Gastroesophageal sphincter (tissue), 4 donors: Measurements from ENCODE around the gene FHOD3. TPM values are rescaled to one million over a fixed set of nuclear protein-coding genes. Genes with fewer than 3 reads are reported as not detected.
A peak's percentile ranks its signal among the peaks of the same experiment; 100 is the strongest.

Source experiments
- ATAC-seq: fragments of 150-250 bp; one replicate; pipeline ENCODE4 v1.9.1; 2016; ENCODE audit warnings: mild to moderate bottlenecking, moderate library complexity
- H3K27ac ChIP-seq, 4 donors: fragments of 200-600 bp; sonication (generic) in 3 of 4; 1 replicate in 3 of 4; 2 replicates in 1 of 4; pipeline ENCODE4 v1.5.1; 2016 to 2019
- H3K27me3 ChIP-seq: fragments of 200-600 bp; sonication (generic); one replicate; pipeline ENCODE4 v1.5.1; 2019
- H3K36me3 ChIP-seq, 2 donors: fragments of 200-600 bp; sonication (generic); one replicate each; pipeline ENCODE4 v1.5.1; 2019; ENCODE audit warnings: control low read depth in 1 of 2
- H3K4me1 ChIP-seq, 3 donors: fragments of 200-600 bp; sonication (generic); 1 replicate in 2 of 3; 2 replicates in 1 of 3; pipeline ENCODE4 v1.5.1; 2016 to 2019; ENCODE audit warnings: control low read depth in 2 of 3
- H3K4me3 ChIP-seq, 2 donors: fragments of 200-600 bp; sonication (generic); one replicate each; pipeline ENCODE4 v1.5.1; 2019; ENCODE audit warnings: mild to moderate bottlenecking in 1 of 2, moderate library complexity in 1 of 2
- H3K9me3 ChIP-seq, 3 donors: fragments of 200-600 bp; sonication (generic); one replicate each; pipeline ENCODE4 v1.5.1; 2017 to 2019; ENCODE audit warnings: control low read depth in 2 of 3
- EP300 ChIP-seq: sonication (generic); formaldehyde crosslinking; IDR thresholded peaks from one replicate; pipeline ENCODE4 v1.6.1; 2017; ENCODE audit warnings: antibody characterized with exemption, mild to moderate bottlenecking
- POLR2A ChIP-seq, 2 donors: fragments of 450-650 bp; IDR thresholded peaks; one replicate each; pipeline ENCODE4 v1.6.1; 2017; ENCODE audit warnings: antibody characterized with exemption in 2 of 2, mild to moderate bottlenecking in 2 of 2, moderate library complexity in 1 of 2
- POLR2AphosphoS5 ChIP-seq: sonication (generic); formaldehyde crosslinking; IDR thresholded peaks from one replicate; pipeline ENCODE4 v1.6.1; 2017; ENCODE audit warnings: antibody characterized with exemption
- WGBS, 2 donors: methylation state at CpG; one replicate each; pipeline ENCODE4 v1.1.5; 2018; ENCODE audit warnings: low coverage in 1 of 2; 5-methylcytosine and 5-hydroxymethylcytosine counted together
- total RNA-seq, 4 donors: library from RNA; depleted of rRNA; stranded (reverse); fragments of >200 nt; gene quantifications; one replicate each; pipeline ENCODE4 v1.1.0, GENCODE V29; 2016
- TF ChIP-seq, protein P1 (sequence below), 4 experiments: fragments of 200-600 bp in 2 of 4; fragments of 450-650 bp in 2 of 4; sonication (generic) in 1 of 4; IDR thresholded peaks; one replicate each; pipeline ENCODE4 v1.5.1; 2017 to 2019; ENCODE audit warnings: antibody characterized with exemption in 4 of 4, mild to moderate bottlenecking in 2 of 4, moderate library complexity in 2 of 4

Gene FHOD3
- total RNA-seq, 4 donors from 2014 or later, result 18.4 to 36.7 (median 30.4) TPM

DNA sequence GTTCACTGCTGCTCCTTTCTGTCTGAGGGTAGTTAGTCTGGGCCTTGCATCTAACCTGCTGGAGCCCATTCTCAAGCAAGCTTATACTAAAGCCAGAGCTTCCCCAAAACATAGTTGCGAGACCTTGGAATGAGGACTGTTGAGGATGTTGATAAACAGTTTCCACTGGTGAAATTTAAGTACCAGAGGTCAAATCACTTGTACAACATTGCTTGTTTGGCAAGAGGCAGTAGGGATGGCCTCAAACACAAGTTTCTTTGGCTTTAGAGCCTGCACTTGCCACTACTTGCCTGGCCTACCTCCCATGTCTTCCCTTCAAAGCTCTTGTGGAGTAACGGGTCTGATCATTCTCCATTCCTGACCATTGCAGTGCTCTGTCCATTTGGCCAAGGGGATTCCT, 262.7 kb downstream of the FHOD3 start:
- Histone ChIP-seq H3K4me3 (no peak overlapping the region), H3K27ac (no peak overlapping the region), H3K27me3 (no peaks in the 10 kb centered on the region), H3K4me1 (peaks cover 0 to 8% (median 0%) of the 10 kb centered on the region in 3 donors), H3K9me3 (no peaks in the 10 kb centered on the region), H3K36me3 (no peaks in the 10 kb centered on the region)
- TF ChIP-seq POLR2AphosphoS5, result no peak
- TF ChIP-seq, protein P1, sequence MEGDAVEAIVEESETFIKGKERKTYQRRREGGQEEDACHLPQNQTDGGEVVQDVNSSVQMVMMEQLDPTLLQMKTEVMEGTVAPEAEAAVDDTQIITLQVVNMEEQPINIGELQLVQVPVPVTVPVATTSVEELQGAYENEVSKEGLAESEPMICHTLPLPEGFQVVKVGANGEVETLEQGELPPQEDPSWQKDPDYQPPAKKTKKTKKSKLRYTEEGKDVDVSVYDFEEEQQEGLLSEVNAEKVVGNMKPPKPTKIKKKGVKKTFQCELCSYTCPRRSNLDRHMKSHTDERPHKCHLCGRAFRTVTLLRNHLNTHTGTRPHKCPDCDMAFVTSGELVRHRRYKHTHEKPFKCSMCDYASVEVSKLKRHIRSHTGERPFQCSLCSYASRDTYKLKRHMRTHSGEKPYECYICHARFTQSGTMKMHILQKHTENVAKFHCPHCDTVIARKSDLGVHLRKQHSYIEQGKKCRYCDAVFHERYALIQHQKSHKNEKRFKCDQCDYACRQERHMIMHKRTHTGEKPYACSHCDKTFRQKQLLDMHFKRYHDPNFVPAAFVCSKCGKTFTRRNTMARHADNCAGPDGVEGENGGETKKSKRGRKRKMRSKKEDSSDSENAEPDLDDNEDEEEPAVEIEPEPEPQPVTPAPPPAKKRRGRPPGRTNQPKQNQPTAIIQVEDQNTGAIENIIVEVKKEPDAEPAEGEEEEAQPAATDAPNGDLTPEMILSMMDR (IDR thresholded peaks at IDR 0.05), result no peak
- TF ChIP-seq EP300, result no peak
- no peak for TF ChIP-seq POLR2A (IDR thresholded peaks at IDR 0.05)
- ATAC-seq, result no peak
- WGBS, 2 donors, result 83 to 100% methylated on average over 1 of the region's 2 CpGs

DNA sequence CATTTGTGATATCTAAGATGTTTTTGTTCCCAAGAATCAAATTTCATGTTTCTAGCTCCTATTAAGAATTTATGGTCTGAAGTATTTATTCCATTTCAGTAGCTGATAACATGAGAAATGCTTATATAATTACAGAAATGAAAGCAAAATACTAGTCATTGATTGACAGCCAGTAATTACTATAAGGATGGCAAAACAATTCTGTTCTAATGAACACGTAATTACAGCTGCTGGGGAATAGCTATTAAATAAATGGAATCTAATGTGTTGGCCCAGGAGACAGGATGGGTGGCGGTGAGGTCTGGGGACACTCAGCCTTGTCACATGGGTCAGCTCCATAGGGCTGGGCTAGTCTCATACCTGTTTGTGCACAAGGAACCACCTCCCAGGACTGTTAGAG, 263.5 kb downstream of the FHOD3 start:
- no peak overlapping the region for H3K27ac ChIP-seq
- H3K9me3 ChIP-seq, result no peaks in the 10 kb centered on the region
- ATAC-seq, result no peak
- no peaks in the 10 kb centered on the region for H3K36me3 ChIP-seq
- no peaks in the 10 kb centered on the region for H3K27me3 ChIP-seq
- peaks cover 0 to 8% (median 0%) of the 10 kb centered on the region in 3 donors for H3K4me1 ChIP-seq
- no peak overlapping the region for H3K4me3 ChIP-seq
- WGBS, 2 donors, result 82 to 85% methylated on average over 2 of the region's 2 CpGs
- no peak for TF ChIP-seq POLR2A (IDR thresholded peaks at IDR 0.05)

DNA sequence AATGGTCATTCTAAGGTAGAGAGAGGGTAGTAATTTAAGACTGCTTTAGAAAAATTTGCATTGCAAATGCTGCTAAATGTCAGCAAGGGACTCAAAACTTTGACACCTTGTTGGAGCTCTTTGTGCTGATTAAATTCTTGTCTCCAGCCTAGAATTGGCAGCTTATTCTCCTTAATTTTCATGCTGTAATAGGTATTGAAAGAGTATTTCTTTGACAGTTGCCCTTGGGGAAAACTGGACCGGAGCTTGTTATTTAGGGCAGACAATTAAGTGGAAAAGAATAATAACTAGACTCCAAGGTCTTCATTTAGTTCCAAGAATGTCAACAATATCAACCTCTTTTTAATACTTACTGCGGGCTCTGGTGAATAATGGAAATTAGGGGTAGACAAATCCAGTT, 267.3 kb downstream of the FHOD3 start:
- Histone ChIP-seq H3K9me3 (no peaks in the 10 kb centered on the region), H3K4me1 (peaks cover 0 to 16% (median 0%) of the 10 kb centered on the region in 3 donors), H3K4me3 (no peak overlapping the region), H3K27ac (no peak overlapping the region), H3K36me3 (no peaks in the 10 kb centered on the region), H3K27me3 (no peaks in the 10 kb centered on the region)
- no peak for ATAC-seq
- no peak for TF ChIP-seq POLR2AphosphoS5
- no peak for TF ChIP-seq POLR2A (IDR thresholded peaks at IDR 0.05)
- TF ChIP-seq EP300, result no peak
- TF ChIP-seq, protein P1 (IDR thresholded peaks at IDR 0.05), result no peak
- WGBS, 2 donors, result 30 to 32% methylated on average over 2 of the region's 2 CpGs

DNA sequence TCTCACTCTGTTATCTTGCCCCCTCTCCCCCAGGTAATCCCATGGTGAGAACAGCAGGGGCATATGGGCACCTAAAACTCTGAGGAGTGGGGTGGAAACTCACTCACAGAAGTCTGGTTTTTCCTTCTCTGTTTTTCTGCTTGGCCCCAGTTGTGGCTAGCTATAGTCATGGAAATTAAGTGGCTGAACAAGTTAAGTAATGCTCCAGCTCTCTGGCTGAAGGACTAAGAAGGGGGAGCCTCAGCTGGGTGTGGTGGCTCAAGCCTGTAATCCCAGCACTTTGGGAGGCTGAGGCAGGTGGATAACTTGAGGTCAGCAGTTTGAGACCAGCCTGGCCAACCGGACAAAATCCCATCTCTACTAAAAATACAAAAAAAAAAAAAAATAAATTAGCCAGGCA, 270.3 kb downstream of the FHOD3 start:
- no peak for ATAC-seq
- no peaks in the 10 kb centered on the region for H3K9me3 ChIP-seq
- WGBS, 2 donors, result no CpG with 5 or more reads among the region's 1 CpG

DNA sequence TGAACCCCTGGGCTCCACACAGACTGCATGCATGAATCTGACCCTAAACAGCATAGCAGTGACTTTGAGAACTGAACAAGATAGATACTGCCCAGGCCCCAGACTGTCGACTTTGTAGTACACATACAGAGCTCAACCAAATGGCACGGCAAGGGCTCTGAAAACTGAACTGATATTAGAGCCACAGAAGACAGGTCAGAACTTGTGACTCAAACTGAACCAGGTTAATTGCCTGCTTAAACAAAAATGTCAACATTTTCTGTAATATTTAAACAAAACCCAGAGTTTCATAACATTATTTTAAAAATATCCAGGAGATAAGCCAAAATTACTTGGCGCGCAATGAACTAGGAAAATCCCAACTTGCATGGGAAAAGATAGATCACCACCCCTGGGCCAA, 271.0 kb downstream of the FHOD3 start:
- 37 to 66% methylated on average over 4 of the region's 4 CpGs for WGBS, 2 donors
- H3K27me3 ChIP-seq, result no peaks in the 10 kb centered on the region
- ATAC-seq, result no peak
- TF ChIP-seq POLR2A (IDR thresholded peaks at IDR 0.05) (no peak), POLR2AphosphoS5 (no peak), EP300 (no peak)
- TF ChIP-seq, protein P1 (IDR thresholded peaks at IDR 0.05), result no peak
- no peak overlapping the region for H3K4me3 ChIP-seq
- no peaks in the 10 kb centered on the region for H3K36me3 ChIP-seq
- no peaks in the 10 kb centered on the region for H3K9me3 ChIP-seq
- peaks cover 0 to 21% (median 0%) of the 10 kb centered on the region in 3 donors for H3K4me1 ChIP-seq
- H3K27ac ChIP-seq, result peak overlapping the region in 2 of 4 donors; percentile 23 to 39

More for the DNA sequence above, 270.3 kb downstream of the FHOD3 start:
- H3K27me3 ChIP-seq, result no peaks in the 10 kb centered on the region
- peaks cover 0 to 21% (median 0%) of the 10 kb centered on the region in 3 donors for H3K4me1 ChIP-seq
- no peaks in the 10 kb centered on the region for H3K36me3 ChIP-seq
- TF ChIP-seq, protein P1 (IDR thresholded peaks at IDR 0.05), result no peak
- TF ChIP-seq POLR2AphosphoS5 (no peak), POLR2A (IDR thresholded peaks at IDR 0.05) (no peak), EP300 (no peak)
- no peak overlapping the region for H3K27ac ChIP-seq
- H3K4me3 ChIP-seq, result no peak overlapping the region
